ENCODE data around the gene MEI1. TPM values are rescaled to one million over a fixed set of nuclear protein-coding genes. Genes with fewer than 3 reads are reported as not detected.

MEI1 gene
- total RNA-seq, 2 experiments from 2014 or later, result 2.3 to 14.6 TPM

- H3K4me3 ChIP-seq (ENCODE audit: low read depth, low read length, poor library complexity, severe bottlenecking), result no peak overlapping the region
- H3K36me3 ChIP-seq (ENCODE audit: insufficient read depth, low read length), result no peaks in the 10 kb centered on the region
- BruUV-seq (replicated peaks), result no TSS peak
- ChIA-PET CTCF (ENCODE audit: unreplicated experiment) (interaction anchor here (0.9 to 2.0 kb wide), 6 partner anchors 50 to 250 kb away, joined by 4 to 6 read pairs (median 5); partner anchors contain the start of genes CCDC134 and CENPM), POLR2A (interaction anchor here (0.5 to 1.1 kb wide), 5 partner anchors 8 to 288 kb away, joined by 3 to 12 read pairs (median 4); partner anchors contain the start of gene SNU13)
- peaks cover 13% of the 10 kb centered on the region for H3K4me1 ChIP-seq (ENCODE audit: insufficient read depth, low read length, poor library complexity, severe bottlenecking)
- peak overlapping the region; percentile 58 for H3K4me2 ChIP-seq (ENCODE audit: low read length)
- peak; percentile 90 for DNase-seq (ENCODE audit: low spot score)
- no peaks in the 10 kb centered on the region for H3K9me2 ChIP-seq (ENCODE audit: insufficient read depth, low read length)
- H3K9me3 ChIP-seq (ENCODE audit: low read length), result no peaks in the 10 kb centered on the region
- TF ChIP-seq EZH2phosphoT487 (IDR thresholded peaks at IDR 0.05; ENCODE audit: borderline replicate concordance, low read depth, low read length), result no peak
- peak; percentile 100 for TF ChIP-seq CTCF (conservative IDR thresholded peaks at IDR 0.05; ENCODE audit: low read length)
- intact Hi-C loops (cut with micrococcal nuclease; ENCODE audit: unreplicated experiment), result loop anchor here (1.0 to 5.0 kb wide), 6 partner anchors 50 to 244 kb away; partner anchors contain the start of gene CCDC134
- H2AFZ ChIP-seq (ENCODE audit: low read length), result peak overlapping the region; percentile 67; the same call in 1 of the 2 replicates
- H3K27ac ChIP-seq (ENCODE audit: low read depth, low read length, poor library complexity, severe bottlenecking), result no peak overlapping the region
- no peaks in the 10 kb centered on the region for H3K79me2 ChIP-seq (ENCODE audit: insufficient read depth, low read depth, low read length)
- H4K20me1 ChIP-seq (ENCODE audit: insufficient read depth, low read length), result no peaks in the 10 kb centered on the region
Observed at GRCh38 chr22:41697126-41697775, 2.1 kb upstream of the MEI1 start.

- BruUV-seq (replicated peaks), result no TSS peak
- CTCF ChIA-PET (ENCODE audit: unreplicated experiment), result no interaction called here
Observed at GRCh38 chr22:41700108-41700364, 733 bp downstream of the MEI1 start.

More at GRCh38 chr22:41700108-41700364, 733 bp downstream of the MEI1 start:
- H2AFZ ChIP-seq (ENCODE audit: low read length), result no peak overlapping the region
- no peak overlapping the region for H3K4me3 ChIP-seq (ENCODE audit: low read depth, low read length, poor library complexity, severe bottlenecking)
- H3K79me2 ChIP-seq (ENCODE audit: insufficient read depth, low read depth, low read length), result no peaks in the 10 kb centered on the region
- no peak for DNase-seq (ENCODE audit: low spot score)
- no peak for TF ChIP-seq EZH2phosphoT487 (IDR thresholded peaks at IDR 0.05; ENCODE audit: borderline replicate concordance, low read depth, low read length)
- TF ChIP-seq CTCF (conservative IDR thresholded peaks at IDR 0.05; ENCODE audit: low read length), result no peak
- no peak overlapping the region for H3K4me2 ChIP-seq (ENCODE audit: low read length)
- no peaks in the 10 kb centered on the region for H3K9me2 ChIP-seq (ENCODE audit: insufficient read depth, low read length)
- no peak overlapping the region for H3K27ac ChIP-seq (ENCODE audit: low read depth, low read length, poor library complexity, severe bottlenecking)
- POLR2A ChIA-PET, result no interaction called here
- H3K9me3 ChIP-seq (ENCODE audit: low read length), result no peaks in the 10 kb centered on the region
- H3K36me3 ChIP-seq (ENCODE audit: insufficient read depth, low read length), result no peaks in the 10 kb centered on the region
- peaks cover 13% of the 10 kb centered on the region for H3K4me1 ChIP-seq (ENCODE audit: insufficient read depth, low read length, poor library complexity, severe bottlenecking)
- H4K20me1 ChIP-seq (ENCODE audit: insufficient read depth, low read length), result no peaks in the 10 kb centered on the region
- intact Hi-C loops (cut with micrococcal nuclease; ENCODE audit: unreplicated experiment), result no loop called here

Measured in OCI-LY7 (cell line).